A673 (cell line): ENCODE measurements around the gene MAPK9.

Experiments used
- EZH2 ChIP-seq: fragments of 200-600 bp; sonication (generic); IDR thresholded peaks from 2 replicates; pipeline ENCODE4 v1.6.1; 2017; ENCODE audit warnings: borderline replicate concordance, low read depth, mild to moderate bottlenecking, mixed read lengths, antibody characterized with exemption, low read length; ENCODE audit not compliant: poor library complexity, severe bottlenecking
- TF ChIP-seq, protein P1 (sequence below): fragments of 300-800, 200-600 bp; sonication (generic); conservative IDR thresholded peaks from 2 replicates; pipeline ENCODE4 v1.5.1; 2017; ENCODE audit warnings: low read depth, mild to moderate bottlenecking, antibody characterized with exemption, low read length, moderate library complexity, mixed read lengths

GRCh38 chr5:180326989-180327565 is 35.2 kb upstream of the MAPK9 start:
- TF ChIP-seq, protein P1, sequence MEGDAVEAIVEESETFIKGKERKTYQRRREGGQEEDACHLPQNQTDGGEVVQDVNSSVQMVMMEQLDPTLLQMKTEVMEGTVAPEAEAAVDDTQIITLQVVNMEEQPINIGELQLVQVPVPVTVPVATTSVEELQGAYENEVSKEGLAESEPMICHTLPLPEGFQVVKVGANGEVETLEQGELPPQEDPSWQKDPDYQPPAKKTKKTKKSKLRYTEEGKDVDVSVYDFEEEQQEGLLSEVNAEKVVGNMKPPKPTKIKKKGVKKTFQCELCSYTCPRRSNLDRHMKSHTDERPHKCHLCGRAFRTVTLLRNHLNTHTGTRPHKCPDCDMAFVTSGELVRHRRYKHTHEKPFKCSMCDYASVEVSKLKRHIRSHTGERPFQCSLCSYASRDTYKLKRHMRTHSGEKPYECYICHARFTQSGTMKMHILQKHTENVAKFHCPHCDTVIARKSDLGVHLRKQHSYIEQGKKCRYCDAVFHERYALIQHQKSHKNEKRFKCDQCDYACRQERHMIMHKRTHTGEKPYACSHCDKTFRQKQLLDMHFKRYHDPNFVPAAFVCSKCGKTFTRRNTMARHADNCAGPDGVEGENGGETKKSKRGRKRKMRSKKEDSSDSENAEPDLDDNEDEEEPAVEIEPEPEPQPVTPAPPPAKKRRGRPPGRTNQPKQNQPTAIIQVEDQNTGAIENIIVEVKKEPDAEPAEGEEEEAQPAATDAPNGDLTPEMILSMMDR = no peak
- no peak for TF ChIP-seq EZH2
